ENCODE data around the gene PRKCB. TPM values are rescaled to one million over a fixed set of nuclear protein-coding genes. Genes with fewer than 3 reads are reported as not detected.

Gene PRKCB
- total RNA-seq, 2 experiments from 2014 or later = 21.0 to 51.6 TPM

DNA sequence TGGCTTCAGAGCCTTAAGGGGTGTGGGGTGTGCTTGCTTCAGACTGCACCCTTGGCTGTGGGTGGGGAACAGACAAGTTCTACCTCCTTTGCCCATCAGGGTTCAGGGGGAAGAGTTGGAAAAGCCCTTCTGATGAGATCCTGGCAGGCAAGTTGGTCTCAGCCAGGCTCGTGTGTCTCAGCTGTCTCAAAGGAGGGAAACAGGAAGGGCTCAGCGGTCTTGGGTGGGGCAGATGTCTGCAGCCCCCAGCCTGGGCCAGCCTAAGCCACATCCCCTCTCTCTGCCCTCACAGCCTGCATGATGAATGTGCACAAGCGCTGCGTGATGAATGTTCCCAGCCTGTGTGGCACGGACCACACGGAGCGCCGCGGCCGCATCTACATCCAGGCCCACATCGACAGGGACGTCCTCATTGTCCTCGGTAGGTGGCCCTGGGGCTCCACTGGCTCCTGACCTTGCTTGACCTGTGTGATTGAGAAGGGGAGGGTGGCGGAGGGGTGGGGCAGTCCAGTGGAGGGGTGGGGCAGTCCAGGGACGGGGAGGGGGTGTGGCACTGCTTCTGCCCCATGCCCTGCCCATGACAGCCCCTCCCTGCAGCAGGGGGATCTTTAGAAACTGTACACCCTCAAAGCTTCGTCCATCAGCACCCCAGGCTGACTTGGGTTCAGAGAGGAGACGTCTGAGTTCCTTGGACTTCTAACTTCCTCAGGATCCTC lies 199.5 kb downstream of the PRKCB start:
- H3K4me1 ChIP-seq (ENCODE audit: insufficient read depth, low read length, poor library complexity, severe bottlenecking) = no peaks in the 10 kb centered on the region
- H3K9me3 ChIP-seq (ENCODE audit: low read length) = no peaks in the 10 kb centered on the region
- no peaks in the 10 kb centered on the region for H3K79me2 ChIP-seq (ENCODE audit: insufficient read depth, low read depth, low read length)
- CTCF ChIA-PET (ENCODE audit: unreplicated experiment) = interaction anchor here (2.2 kb wide), 1 partner anchor 232 kb away, joined by 8 read pairs; no protein-coding TSS in a partner anchor
- H2AFZ ChIP-seq (ENCODE audit: low read length) = no peak overlapping the region
- no peaks in the 10 kb centered on the region for H4K20me1 ChIP-seq (ENCODE audit: insufficient read depth, low read length)
- BruUV-seq (replicated peaks) = no TSS peak
- POLR2A ChIA-PET = interaction anchor here (0.6 to 1.0 kb wide), 2 partner anchors 230 to 232 kb away, joined by 3 to 4 read pairs; no protein-coding TSS in a partner anchor
- DNase-seq (ENCODE audit: low spot score) = no peak
- peaks cover 4% of the 10 kb centered on the region; the same call in 1 of the 2 replicates for H3K36me3 ChIP-seq (ENCODE audit: insufficient read depth, low read length)
- no peaks in the 10 kb centered on the region for H3K9me2 ChIP-seq (ENCODE audit: insufficient read depth, low read length)
- no peak overlapping the region for H3K4me2 ChIP-seq (ENCODE audit: low read length)
- no peak overlapping the region for H3K27ac ChIP-seq (ENCODE audit: low read depth, low read length, poor library complexity, severe bottlenecking)
- intact Hi-C loops (cut with micrococcal nuclease; ENCODE audit: unreplicated experiment) = loop anchor here (5.0 kb wide), 1 partner anchor 298 kb away; no protein-coding TSS in a partner anchor
- TF ChIP-seq, protein P1, sequence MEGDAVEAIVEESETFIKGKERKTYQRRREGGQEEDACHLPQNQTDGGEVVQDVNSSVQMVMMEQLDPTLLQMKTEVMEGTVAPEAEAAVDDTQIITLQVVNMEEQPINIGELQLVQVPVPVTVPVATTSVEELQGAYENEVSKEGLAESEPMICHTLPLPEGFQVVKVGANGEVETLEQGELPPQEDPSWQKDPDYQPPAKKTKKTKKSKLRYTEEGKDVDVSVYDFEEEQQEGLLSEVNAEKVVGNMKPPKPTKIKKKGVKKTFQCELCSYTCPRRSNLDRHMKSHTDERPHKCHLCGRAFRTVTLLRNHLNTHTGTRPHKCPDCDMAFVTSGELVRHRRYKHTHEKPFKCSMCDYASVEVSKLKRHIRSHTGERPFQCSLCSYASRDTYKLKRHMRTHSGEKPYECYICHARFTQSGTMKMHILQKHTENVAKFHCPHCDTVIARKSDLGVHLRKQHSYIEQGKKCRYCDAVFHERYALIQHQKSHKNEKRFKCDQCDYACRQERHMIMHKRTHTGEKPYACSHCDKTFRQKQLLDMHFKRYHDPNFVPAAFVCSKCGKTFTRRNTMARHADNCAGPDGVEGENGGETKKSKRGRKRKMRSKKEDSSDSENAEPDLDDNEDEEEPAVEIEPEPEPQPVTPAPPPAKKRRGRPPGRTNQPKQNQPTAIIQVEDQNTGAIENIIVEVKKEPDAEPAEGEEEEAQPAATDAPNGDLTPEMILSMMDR (conservative IDR thresholded peaks at IDR 0.05; ENCODE audit: low read length) = no peak
- TF ChIP-seq EZH2phosphoT487 (IDR thresholded peaks at IDR 0.05; ENCODE audit: borderline replicate concordance, low read depth, low read length) = no peak
- H3K4me3 ChIP-seq (ENCODE audit: low read depth, low read length, poor library complexity, severe bottlenecking) = no peak overlapping the region

DNA sequence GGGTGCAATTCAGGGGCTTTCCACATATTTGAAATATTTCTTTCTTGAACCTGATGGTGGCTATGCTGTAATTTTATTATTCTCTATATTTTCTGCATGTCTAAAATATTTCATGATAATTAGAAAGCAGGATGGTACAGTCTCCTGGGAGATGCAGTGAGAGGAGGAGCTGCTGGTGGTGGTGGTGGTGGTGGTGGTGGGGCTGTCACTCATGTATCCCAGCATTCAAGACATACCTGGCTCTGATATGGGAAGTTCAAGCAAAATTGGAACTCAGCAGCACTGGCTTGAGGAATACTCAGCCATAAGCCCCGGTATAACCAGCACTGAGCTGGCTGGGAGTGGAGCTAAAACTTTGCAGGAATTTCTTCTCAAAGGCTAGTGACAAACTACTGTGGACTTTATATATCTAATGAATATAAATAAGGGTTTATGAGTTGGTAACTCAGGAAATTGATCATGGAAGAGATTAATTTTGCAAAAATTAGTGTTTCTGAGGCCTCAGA lies 200.3 kb downstream of the PRKCB start:
- Histone ChIP-seq H3K9me3 (ENCODE audit: low read length) (no peaks in the 10 kb centered on the region), H3K4me3 (ENCODE audit: low read depth, low read length, poor library complexity, severe bottlenecking) (no peak overlapping the region), H4K20me1 (ENCODE audit: insufficient read depth, low read length) (no peaks in the 10 kb centered on the region), H3K36me3 (ENCODE audit: insufficient read depth, low read length) (peaks cover 4% of the 10 kb centered on the region; the same call in 1 of the 2 replicates), H3K4me1 (ENCODE audit: insufficient read depth, low read length, poor library complexity, severe bottlenecking) (no peaks in the 10 kb centered on the region), H3K79me2 (ENCODE audit: insufficient read depth, low read depth, low read length) (no peaks in the 10 kb centered on the region), H3K9me2 (ENCODE audit: insufficient read depth, low read length) (no peaks in the 10 kb centered on the region), H3K27ac (ENCODE audit: low read depth, low read length, poor library complexity, severe bottlenecking) (no peak overlapping the region), H2AFZ (ENCODE audit: low read length) (no peak overlapping the region), H3K4me2 (ENCODE audit: low read length) (no peak overlapping the region)
- TF ChIP-seq EZH2phosphoT487 (IDR thresholded peaks at IDR 0.05; ENCODE audit: borderline replicate concordance, low read depth, low read length) = no peak
- TF ChIP-seq, protein P1 (conservative IDR thresholded peaks at IDR 0.05; ENCODE audit: low read length) = no peak
- ChIA-PET POLR2A (interaction anchor here (0.7 to 1.0 kb wide), 3 partner anchors 230 to 349 kb away, joined by 3 to 4 read pairs (median 3); no protein-coding TSS in a partner anchor), CTCF (ENCODE audit: unreplicated experiment) (interaction anchor here (2.2 kb wide), 1 partner anchor 233 kb away, joined by 8 read pairs; no protein-coding TSS in a partner anchor)
- DNase-seq (ENCODE audit: low spot score) = no peak
- intact Hi-C loops (cut with micrococcal nuclease; ENCODE audit: unreplicated experiment) = loop anchor here (1.0 to 5.0 kb wide), 3 partner anchors 21 to 299 kb away; no protein-coding TSS in a partner anchor
- no TSS peak for BruUV-seq (replicated peaks)

Data from OCI-LY7 (cell line).